ENCODE results near the gene TSPEAR.
"Not testable (repeated sequence)": the region's sequence is repeated elsewhere in the genome, so short reads cannot be mapped to it uniquely, and the experiment has no call there.

Gene TSPEAR

GRCh38 chr21:44551340-44551961, 159.9 kb downstream of the TSPEAR start, which contains the start of gene KRTAP10-2:
Gene KRTAP10-2, minus strand, starts transcription at chr21:44551505. Its CDS starts 47 bp downstream, at chr21:44551458.
- no peak within 1 kb of the TSS for H3K4me3 ChIP-seq (ENCODE audit: low read depth, low read length)
- TF ChIP-seq CTCF (IDR thresholded peaks at IDR 0.05; ENCODE audit: low read depth, low read length) = no peak

GRCh38 chr21:44550807-44551206, 160.6 kb downstream of the TSPEAR start:
- no peak overlapping the region for H3K4me3 ChIP-seq (ENCODE audit: low read depth, low read length)
- no peak for TF ChIP-seq CTCF (IDR thresholded peaks at IDR 0.05; ENCODE audit: low read depth, low read length)

GRCh38 chr21:44550285-44550684, 161.1 kb downstream of the TSPEAR start:
- not testable (repeated sequence) for H3K4me3 ChIP-seq (ENCODE audit: low read depth, low read length)

GRCh38 chr21:44549525-44550211, 161.7 kb downstream of the TSPEAR start:
- H3K4me3 ChIP-seq (ENCODE audit: low read depth, low read length) = no peak overlapping the region
- no peak for TF ChIP-seq CTCF (IDR thresholded peaks at IDR 0.05; ENCODE audit: low read depth, low read length)

- H3K4me3 ChIP-seq (ENCODE audit: low read depth, low read length) = no peak overlapping the region
- TF ChIP-seq CTCF (IDR thresholded peaks at IDR 0.05; ENCODE audit: low read depth, low read length) = no peak
Observed at GRCh38 chr21:44548922-44549321, 162.4 kb downstream of the TSPEAR start.

- no peak for TF ChIP-seq CTCF (IDR thresholded peaks at IDR 0.05; ENCODE audit: low read depth, low read length)
- no peak overlapping the region for H3K4me3 ChIP-seq (ENCODE audit: low read depth, low read length)
Observed at GRCh38 chr21:44548381-44548780, 163.0 kb downstream of the TSPEAR start.

GRCh38 chr21:44547656-44548331, 163.6 kb downstream of the TSPEAR start:
- TF ChIP-seq CTCF (IDR thresholded peaks at IDR 0.05; ENCODE audit: low read depth, low read length) = no peak
- no peak overlapping the region for H3K4me3 ChIP-seq (ENCODE audit: low read depth, low read length)

All from WI38 (cell line).